Natural killer cell (primary cell): ENCODE measurements around the gene RXRG. TPM values are rescaled to one million over a fixed set of nuclear protein-coding genes. Genes with fewer than 3 reads are reported as not detected.

Experiments
- ATAC-seq, 3 donors: fragments of 150-1000 bp in 2 of 3; fragments of 200-7000 bp in 1 of 3; cut with Tn5 transposase; 1 replicate in 1 of 3; 2 replicates in 2 of 3; pipeline ENCODE4 v1.10.0; 2021; ENCODE audit warnings: mild to moderate bottlenecking in 2 of 3, moderate library complexity in 2 of 3
- DNase-seq, 2 donors: peaks; one replicate each; pipeline versions ENCODE4 v3.0.0 to v3.0.0-alpha.2; 2013 to 2021; ENCODE audit warnings: mixed read lengths in 1 of 2
- H3K27ac ChIP-seq: one replicate; pipeline ENCODE4 v1.5.1; 2013; ENCODE audit warnings: mild to moderate bottlenecking, low read length
- H3K27me3 ChIP-seq: one replicate; pipeline ENCODE4 v1.6.1; 2013; ENCODE audit warnings: low read length; ENCODE audit not compliant: control insufficient read depth, insufficient read depth
- H3K36me3 ChIP-seq: one replicate; pipeline ENCODE4 v1.6.1; 2013; ENCODE audit warnings: low read length; ENCODE audit not compliant: control insufficient read depth, insufficient read depth
- H3K4me1 ChIP-seq: one replicate; pipeline ENCODE4 v1.6.1; 2013; ENCODE audit warnings: low read length; ENCODE audit not compliant: control insufficient read depth, insufficient read depth
- H3K4me3 ChIP-seq: one replicate; pipeline ENCODE4 v1.5.1; 2013; ENCODE audit warnings: low read length
- H3K9me3 ChIP-seq: one replicate; pipeline ENCODE4 v1.6.1; 2013; ENCODE audit warnings: low read length; ENCODE audit not compliant: control insufficient read depth, insufficient read depth
- H3K27ac Mint-ChIP-seq, 2 donors: one replicate each; pipeline ENCODE4 v1.8.0; 2022; ENCODE audit warnings: mild to moderate bottlenecking in 2 of 2, mixed read lengths in 2 of 2, moderate library complexity in 1 of 2
- H3K27me3 Mint-ChIP-seq, 2 donors: one replicate each; pipeline ENCODE4 v1.8.0; 2022; ENCODE audit warnings: low read depth in 2 of 2, mixed read lengths in 2 of 2
- H3K36me3 Mint-ChIP-seq: one replicate; pipeline ENCODE4 v1.8.0; 2022; ENCODE audit warnings: mixed read lengths
- H3K4me1 Mint-ChIP-seq, 2 donors: one replicate each; pipeline ENCODE4 v1.8.0; 2022; ENCODE audit warnings: mixed read lengths in 2 of 2
- H3K4me3 Mint-ChIP-seq: one replicate; pipeline ENCODE4 v1.8.0; 2022; ENCODE audit warnings: mild to moderate bottlenecking, moderate library complexity, mixed read lengths
- H3K9me3 Mint-ChIP-seq, 2 donors: one replicate each; pipeline ENCODE4 v1.8.0; 2022; ENCODE audit warnings: mixed read lengths in 2 of 2
- CTCF ChIP-seq: fragments of 200-600 bp; IDR thresholded peaks from one replicate; pipeline ENCODE4 v1.8.0; 2022; ENCODE audit warnings: antibody characterized with exemption
- WGBS: methylation state at CpG from one replicate; pipeline ENCODE4 v1.1.7; 2013; ENCODE audit warnings: missing lambda C conversion rate; ENCODE audit not compliant: insufficient coverage; 5-methylcytosine and 5-hydroxymethylcytosine counted together
- intact Hi-C: fragments of 100-400 bp; cut with micrococcal nuclease; formaldehyde crosslinking; loops from one replicate; pipeline ENCODE4 v1.14.2; 2022
- total RNA-seq, 4 donors: library from RNA; stranded (reverse); fragments of 120-200 nt in 1 of 4; gene quantifications; one replicate each; pipeline versions ENCODE4 v1.2.3 to v1.2.4, GENCODE V29; 2013 to 2022

Gene RXRG
- total RNA-seq, 3 donors from 2014 or later (not counting 1 experiment from before 2014, with no cell fraction given), result not detected

DNA sequence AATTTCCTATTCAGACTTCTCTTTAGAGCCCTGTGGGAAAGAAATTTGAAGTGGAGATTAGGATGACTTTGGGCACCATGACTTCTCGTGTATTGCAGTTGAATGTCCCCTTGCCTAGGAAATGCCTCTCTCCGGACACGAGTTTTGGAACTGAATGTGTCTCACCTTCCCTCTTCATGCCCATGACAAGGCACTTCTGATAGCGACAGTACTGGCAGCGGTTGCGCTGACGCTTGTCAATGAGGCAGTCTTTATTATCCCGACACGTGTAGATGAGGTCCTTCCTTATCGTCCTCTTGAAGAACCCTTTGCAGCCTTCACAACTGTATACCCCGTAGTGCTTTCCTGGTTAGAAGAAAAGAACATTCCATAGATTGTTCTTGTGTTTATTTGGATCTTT lies 28.1 kb downstream of the RXRG start:
- Histone ChIP-seq H3K4me1 (no peaks in the 10 kb centered on the region), H3K36me3 (no peaks in the 10 kb centered on the region), H3K9me3 (no peaks in the 10 kb centered on the region), H3K27ac (no peak overlapping the region), H3K4me3 (no peak overlapping the region), H3K27me3 (no peaks in the 10 kb centered on the region)
- no peak for ATAC-seq
- no peak for DNase-seq
- Mint-ChIP-seq H3K9me3 (no peaks in the 10 kb centered on the region), H3K27me3 (peaks cover 21 to 56% of the 10 kb centered on the region in 2 donors), H3K4me1 (no peaks in the 10 kb centered on the region), H3K27ac (no peak overlapping the region), H3K36me3 (no peaks in the 10 kb centered on the region), H3K4me3 (no peak overlapping the region)
- intact Hi-C loops, result no loop called here
- TF ChIP-seq CTCF, result no peak
- WGBS, result 90% methylated on average over 11 of the region's 11 CpGs

GRCh38 chr1:165415068-165415467 lies 29.9 kb downstream of the RXRG start:
- Histone ChIP-seq H3K27ac (no peak overlapping the region), H3K4me1 (no peaks in the 10 kb centered on the region), H3K9me3 (no peaks in the 10 kb centered on the region), H3K27me3 (no peaks in the 10 kb centered on the region), H3K4me3 (no peak overlapping the region), H3K36me3 (no peaks in the 10 kb centered on the region)
- Mint-ChIP-seq H3K4me1 (no peaks in the 10 kb centered on the region), H3K27me3 (peaks cover 18 to 49% of the 10 kb centered on the region in 2 donors), H3K4me3 (no peak overlapping the region), H3K36me3 (no peaks in the 10 kb centered on the region), H3K9me3 (no peaks in the 10 kb centered on the region), H3K27ac (no peak overlapping the region)
- 50% methylated on average over 1 of the region's 1 CpG for WGBS
- ATAC-seq (no peak), DNase-seq (no peak)
- no peak for TF ChIP-seq CTCF
- intact Hi-C loops, result no loop called here

GRCh38 chr1:165414620-165415019 lies 30.3 kb downstream of the RXRG start:
- Mint-ChIP-seq H3K27ac (no peak overlapping the region), H3K4me1 (no peaks in the 10 kb centered on the region), H3K4me3 (no peak overlapping the region), H3K27me3 (peaks cover 20 to 49% of the 10 kb centered on the region in 2 donors), H3K9me3 (no peaks in the 10 kb centered on the region), H3K36me3 (no peaks in the 10 kb centered on the region)
- WGBS, result 100% methylated on average over 3 of the region's 3 CpGs
- ATAC-seq, result no peak
- intact Hi-C loops, result no loop called here
- Histone ChIP-seq H3K4me1 (no peaks in the 10 kb centered on the region), H3K9me3 (no peaks in the 10 kb centered on the region), H3K27ac (no peak overlapping the region), H3K27me3 (no peaks in the 10 kb centered on the region), H3K36me3 (no peaks in the 10 kb centered on the region), H3K4me3 (no peak overlapping the region)
- no peak for DNase-seq
- no peak for TF ChIP-seq CTCF

GRCh38 chr1:165411396-165411795 lies 33.5 kb downstream of the RXRG start:
- 65% methylated on average over 2 of the region's 2 CpGs for WGBS
- intact Hi-C loops, result no loop called here
- Histone ChIP-seq H3K4me3 (no peak overlapping the region), H3K4me1 (no peaks in the 10 kb centered on the region), H3K36me3 (no peaks in the 10 kb centered on the region), H3K27me3 (no peaks in the 10 kb centered on the region), H3K27ac (no peak overlapping the region), H3K9me3 (no peaks in the 10 kb centered on the region)
- no peak for DNase-seq
- no peak for ATAC-seq
- no peak overlapping the region for H3K4me3 Mint-ChIP-seq
- H3K27me3 Mint-ChIP-seq, result peaks cover 38 to 52% of the 10 kb centered on the region in 2 donors
- TF ChIP-seq CTCF, result no peak
- H3K36me3 Mint-ChIP-seq, result no peaks in the 10 kb centered on the region
- no peaks in the 10 kb centered on the region for H3K4me1 Mint-ChIP-seq
- no peak overlapping the region for H3K27ac Mint-ChIP-seq
- H3K9me3 Mint-ChIP-seq, result no peaks in the 10 kb centered on the region
